HEK293 (cell line): ENCODE measurements around the gene RFK.

Experiments
- GLIS2 ChIP-seq: fragments of 450-650 bp; formaldehyde crosslinking; IDR thresholded peaks from 2 replicates; pipeline ENCODE4 v1.5.1; 2016; ENCODE audit warnings: missing biosample characterization, missing genetic modification characterization
- TRIM28 ChIP-seq: IDR thresholded peaks from 2 replicates; pipeline ENCODE4 v1.6.1; 2011; ENCODE audit warnings: low read length, control low read depth, borderline replicate concordance
- ZBTB7A ChIP-seq: fragments of 450-650 bp; formaldehyde crosslinking; IDR thresholded peaks from 2 replicates; pipeline ENCODE4 v1.5.1; 2016; ENCODE audit warnings: low read depth, missing biosample characterization, missing genetic modification characterization
- ZIC2 ChIP-seq: fragments of 450-650 bp; formaldehyde crosslinking; IDR thresholded peaks from 2 replicates; pipeline ENCODE4 v1.5.1; 2016; ENCODE audit warnings: missing biosample characterization, missing genetic modification characterization
- ZNF10 ChIP-seq: fragments of 450-650 bp; formaldehyde crosslinking; IDR thresholded peaks from 2 replicates; pipeline ENCODE4 v1.5.1; 2017; ENCODE audit warnings: missing biosample characterization, missing genetic modification characterization
- ZNF366 ChIP-seq: fragments of 450-650 bp; formaldehyde crosslinking; conservative IDR thresholded peaks from 2 replicates; pipeline ENCODE4 v1.5.1; 2016; ENCODE audit warnings: missing biosample characterization, missing genetic modification characterization
- ZNF426 ChIP-seq: fragments of 450-650 bp; formaldehyde crosslinking; IDR thresholded peaks from 2 replicates; pipeline ENCODE4 v1.5.1; 2017; ENCODE audit warnings: missing biosample characterization, missing genetic modification characterization, mild to moderate bottlenecking, inconsistent platforms, moderate library complexity
- ZNF510 ChIP-seq: fragments of 450-650 bp; formaldehyde crosslinking; IDR thresholded peaks from 2 replicates; pipeline ENCODE4 v1.5.1; 2018; ENCODE audit warnings: mild to moderate bottlenecking, missing genetic modification characterization, missing biosample characterization; ENCODE audit not compliant: insufficient replicate concordance
- ZNF610 ChIP-seq: fragments of 450-650 bp; formaldehyde crosslinking; IDR thresholded peaks from 2 replicates; pipeline ENCODE4 v1.5.1; 2016; ENCODE audit warnings: missing biosample characterization, missing genetic modification characterization, borderline replicate concordance
- ZNF768 ChIP-seq: fragments of 450-650 bp; formaldehyde crosslinking; IDR thresholded peaks from 2 replicates; pipeline ENCODE4 v1.5.1; 2018; ENCODE audit warnings: missing biosample characterization, mild to moderate bottlenecking, missing genetic modification characterization
- ZNF791 ChIP-seq: fragments of 450-650 bp; formaldehyde crosslinking; IDR thresholded peaks from 2 replicates; pipeline ENCODE4 v1.5.1; 2016; ENCODE audit warnings: missing biosample characterization, missing genetic modification characterization
- TF ChIP-seq, protein P1 (sequence below): fragments of 450-650 bp; formaldehyde crosslinking; IDR thresholded peaks from 2 replicates; pipeline ENCODE4 v1.5.1; 2017; ENCODE audit warnings: missing biosample characterization, missing genetic modification characterization
- TF ChIP-seq, protein P2 (sequence below): fragments of 450-650 bp; formaldehyde crosslinking; IDR thresholded peaks from 2 replicates; pipeline ENCODE4 v1.5.1; 2016; ENCODE audit warnings: missing biosample characterization, missing genetic modification characterization
- TF ChIP-seq, protein P3 (sequence below): fragments of 450-650 bp; formaldehyde crosslinking; conservative IDR thresholded peaks from 2 replicates; pipeline ENCODE4 v1.5.1; 2016; ENCODE audit warnings: low read depth, missing biosample characterization, missing genetic modification characterization
- TF ChIP-seq, protein P4 (sequence below): fragments of 450-650 bp; formaldehyde crosslinking; IDR thresholded peaks from 2 replicates; pipeline ENCODE4 v1.5.1; 2016; ENCODE audit warnings: missing biosample characterization, missing genetic modification characterization
- TF ChIP-seq, protein P5 (sequence below): fragments of 450-650 bp; formaldehyde crosslinking; IDR thresholded peaks from 2 replicates; pipeline ENCODE4 v1.5.1; 2017; ENCODE audit warnings: missing biosample characterization, missing genetic modification characterization
- TF ChIP-seq, protein P6 (sequence below): fragments of 450-650 bp; formaldehyde crosslinking; IDR thresholded peaks from 2 replicates; pipeline ENCODE4 v1.5.1; 2016; ENCODE audit warnings: missing biosample characterization, missing genetic modification characterization
- TF ChIP-seq, protein P7 (sequence below): sonication (generic); formaldehyde crosslinking; IDR thresholded peaks from 2 replicates; pipeline ENCODE4 v1.8.1; 2022; ENCODE audit warnings: mild to moderate bottlenecking, moderate library complexity, missing genetic modification reagents

Gene RFK

DNA sequence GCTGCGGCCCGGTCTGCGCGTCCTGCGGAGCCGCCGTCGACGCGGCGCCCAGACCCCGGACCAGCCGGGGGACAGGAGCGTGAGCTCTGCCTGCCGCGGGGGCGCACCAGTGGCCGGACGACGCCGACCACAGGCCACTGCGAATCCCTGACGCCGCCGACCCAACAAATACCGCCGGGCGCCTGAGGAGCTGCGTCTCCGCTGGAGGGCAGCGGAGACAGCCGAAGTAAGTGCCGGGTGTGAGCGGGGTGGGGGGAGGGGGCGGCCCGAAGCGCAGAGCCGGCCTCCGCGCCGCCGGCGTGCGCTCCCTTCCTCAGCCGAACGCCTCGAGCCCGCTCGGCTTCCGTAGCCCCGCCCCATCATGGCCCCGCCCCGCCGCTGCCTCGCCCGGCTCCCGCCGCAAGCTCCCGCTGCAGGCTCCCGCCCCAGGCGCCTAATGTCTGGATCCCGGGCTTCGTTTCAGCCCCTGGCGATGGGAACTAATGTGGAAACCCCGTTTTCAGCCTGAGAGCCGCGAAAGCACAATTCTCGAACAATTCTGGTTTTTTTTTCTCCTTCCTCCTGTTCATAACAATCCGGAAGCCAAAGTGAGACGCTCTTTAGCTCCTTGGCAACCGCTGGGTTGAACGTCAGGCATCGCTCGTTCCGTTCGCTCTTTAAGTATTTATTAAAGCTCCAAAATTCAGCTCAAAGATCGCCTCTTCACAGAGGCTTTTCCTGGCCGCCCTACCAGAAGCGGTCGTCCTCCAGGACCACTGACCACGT lies at the start of gene RFK (continued):
- TF ChIP-seq, protein P1, sequence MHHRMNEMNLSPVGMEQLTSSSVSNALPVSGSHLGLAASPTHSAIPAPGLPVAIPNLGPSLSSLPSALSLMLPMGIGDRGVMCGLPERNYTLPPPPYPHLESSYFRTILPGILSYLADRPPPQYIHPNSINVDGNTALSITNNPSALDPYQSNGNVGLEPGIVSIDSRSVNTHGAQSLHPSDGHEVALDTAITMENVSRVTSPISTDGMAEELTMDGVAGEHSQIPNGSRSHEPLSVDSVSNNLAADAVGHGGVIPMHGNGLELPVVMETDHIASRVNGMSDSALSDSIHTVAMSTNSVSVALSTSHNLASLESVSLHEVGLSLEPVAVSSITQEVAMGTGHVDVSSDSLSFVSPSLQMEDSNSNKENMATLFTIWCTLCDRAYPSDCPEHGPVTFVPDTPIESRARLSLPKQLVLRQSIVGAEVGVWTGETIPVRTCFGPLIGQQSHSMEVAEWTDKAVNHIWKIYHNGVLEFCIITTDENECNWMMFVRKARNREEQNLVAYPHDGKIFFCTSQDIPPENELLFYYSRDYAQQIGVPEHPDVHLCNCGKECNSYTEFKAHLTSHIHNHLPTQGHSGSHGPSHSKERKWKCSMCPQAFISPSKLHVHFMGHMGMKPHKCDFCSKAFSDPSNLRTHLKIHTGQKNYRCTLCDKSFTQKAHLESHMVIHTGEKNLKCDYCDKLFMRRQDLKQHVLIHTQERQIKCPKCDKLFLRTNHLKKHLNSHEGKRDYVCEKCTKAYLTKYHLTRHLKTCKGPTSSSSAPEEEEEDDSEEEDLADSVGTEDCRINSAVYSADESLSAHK, result no peak
- TF ChIP-seq, protein P2, sequence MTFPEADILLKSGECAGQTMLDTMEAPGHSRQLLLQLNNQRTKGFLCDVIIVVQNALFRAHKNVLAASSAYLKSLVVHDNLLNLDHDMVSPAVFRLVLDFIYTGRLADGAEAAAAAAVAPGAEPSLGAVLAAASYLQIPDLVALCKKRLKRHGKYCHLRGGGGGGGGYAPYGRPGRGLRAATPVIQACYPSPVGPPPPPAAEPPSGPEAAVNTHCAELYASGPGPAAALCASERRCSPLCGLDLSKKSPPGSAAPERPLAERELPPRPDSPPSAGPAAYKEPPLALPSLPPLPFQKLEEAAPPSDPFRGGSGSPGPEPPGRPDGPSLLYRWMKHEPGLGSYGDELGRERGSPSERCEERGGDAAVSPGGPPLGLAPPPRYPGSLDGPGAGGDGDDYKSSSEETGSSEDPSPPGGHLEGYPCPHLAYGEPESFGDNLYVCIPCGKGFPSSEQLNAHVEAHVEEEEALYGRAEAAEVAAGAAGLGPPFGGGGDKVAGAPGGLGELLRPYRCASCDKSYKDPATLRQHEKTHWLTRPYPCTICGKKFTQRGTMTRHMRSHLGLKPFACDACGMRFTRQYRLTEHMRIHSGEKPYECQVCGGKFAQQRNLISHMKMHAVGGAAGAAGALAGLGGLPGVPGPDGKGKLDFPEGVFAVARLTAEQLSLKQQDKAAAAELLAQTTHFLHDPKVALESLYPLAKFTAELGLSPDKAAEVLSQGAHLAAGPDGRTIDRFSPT, result no peak
- TF ChIP-seq, protein P3, sequence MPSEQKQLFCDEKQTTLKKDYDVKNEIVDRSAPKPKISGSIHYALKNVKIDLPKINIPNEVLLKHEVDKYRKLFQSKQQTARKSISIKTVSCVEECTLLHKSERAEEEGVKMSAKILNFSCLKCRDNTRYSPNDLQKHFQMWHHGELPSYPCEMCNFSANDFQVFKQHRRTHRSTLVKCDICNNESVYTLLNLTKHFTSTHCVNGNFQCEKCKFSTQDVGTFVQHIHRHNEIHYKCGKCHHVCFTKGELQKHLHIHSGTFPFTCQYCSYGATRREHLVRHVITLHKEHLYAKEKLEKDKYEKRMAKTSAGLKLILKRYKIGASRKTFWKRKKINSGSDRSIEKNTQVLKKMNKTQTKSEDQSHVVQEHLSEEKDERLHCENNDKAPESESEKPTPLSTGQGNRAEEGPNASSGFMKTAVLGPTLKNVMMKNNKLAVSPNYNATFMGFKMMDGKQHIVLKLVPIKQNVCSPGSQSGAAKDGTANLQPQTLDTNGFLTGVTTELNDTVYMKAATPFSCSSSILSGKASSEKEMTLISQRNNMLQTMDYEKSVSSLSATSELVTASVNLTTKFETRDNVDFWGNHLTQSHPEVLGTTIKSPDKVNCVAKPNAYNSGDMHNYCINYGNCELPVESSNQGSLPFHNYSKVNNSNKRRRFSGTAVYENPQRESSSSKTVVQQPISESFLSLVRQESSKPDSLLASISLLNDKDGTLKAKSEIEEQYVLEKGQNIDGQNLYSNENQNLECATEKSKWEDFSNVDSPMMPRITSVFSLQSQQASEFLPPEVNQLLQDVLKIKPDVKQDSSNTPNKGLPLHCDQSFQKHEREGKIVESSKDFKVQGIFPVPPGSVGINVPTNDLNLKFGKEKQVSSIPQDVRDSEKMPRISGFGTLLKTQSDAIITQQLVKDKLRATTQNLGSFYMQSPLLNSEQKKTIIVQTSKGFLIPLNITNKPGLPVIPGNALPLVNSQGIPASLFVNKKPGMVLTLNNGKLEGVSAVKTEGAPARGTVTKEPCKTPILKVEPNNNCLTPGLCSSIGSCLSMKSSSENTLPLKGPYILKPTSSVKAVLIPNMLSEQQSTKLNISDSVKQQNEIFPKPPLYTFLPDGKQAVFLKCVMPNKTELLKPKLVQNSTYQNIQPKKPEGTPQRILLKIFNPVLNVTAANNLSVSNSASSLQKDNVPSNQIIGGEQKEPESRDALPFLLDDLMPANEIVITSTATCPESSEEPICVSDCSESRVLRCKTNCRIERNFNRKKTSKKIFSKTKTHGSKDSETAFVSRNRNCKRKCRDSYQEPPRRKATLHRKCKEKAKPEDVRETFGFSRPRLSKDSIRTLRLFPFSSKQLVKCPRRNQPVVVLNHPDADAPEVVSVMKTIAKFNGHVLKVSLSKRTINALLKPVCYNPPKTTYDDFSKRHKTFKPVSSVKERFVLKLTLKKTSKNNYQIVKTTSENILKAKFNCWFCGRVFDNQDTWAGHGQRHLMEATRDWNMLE (tag by site-specific recombination), result no peak
- TF ChIP-seq ZNF366 (tag by site-specific recombination) (no peak), ZNF10 (tag by site-specific recombination) (no peak), ZBTB7A (tag by site-specific recombination) (no peak), ZNF610 (tag by site-specific recombination) (no peak), ZNF510 (tag by site-specific recombination) (no peak), ZNF791 (tag by site-specific recombination) (no peak), ZNF426 (tag by site-specific recombination) (no peak), GLIS2 (tag by site-specific recombination) (peak; percentile 55), TRIM28 (no peak; the same call in 1 of the 2 replicates), ZNF768 (tag by site-specific recombination) (no peak), ZIC2 (tag by site-specific recombination) (no peak)
- TF ChIP-seq, protein P4, sequence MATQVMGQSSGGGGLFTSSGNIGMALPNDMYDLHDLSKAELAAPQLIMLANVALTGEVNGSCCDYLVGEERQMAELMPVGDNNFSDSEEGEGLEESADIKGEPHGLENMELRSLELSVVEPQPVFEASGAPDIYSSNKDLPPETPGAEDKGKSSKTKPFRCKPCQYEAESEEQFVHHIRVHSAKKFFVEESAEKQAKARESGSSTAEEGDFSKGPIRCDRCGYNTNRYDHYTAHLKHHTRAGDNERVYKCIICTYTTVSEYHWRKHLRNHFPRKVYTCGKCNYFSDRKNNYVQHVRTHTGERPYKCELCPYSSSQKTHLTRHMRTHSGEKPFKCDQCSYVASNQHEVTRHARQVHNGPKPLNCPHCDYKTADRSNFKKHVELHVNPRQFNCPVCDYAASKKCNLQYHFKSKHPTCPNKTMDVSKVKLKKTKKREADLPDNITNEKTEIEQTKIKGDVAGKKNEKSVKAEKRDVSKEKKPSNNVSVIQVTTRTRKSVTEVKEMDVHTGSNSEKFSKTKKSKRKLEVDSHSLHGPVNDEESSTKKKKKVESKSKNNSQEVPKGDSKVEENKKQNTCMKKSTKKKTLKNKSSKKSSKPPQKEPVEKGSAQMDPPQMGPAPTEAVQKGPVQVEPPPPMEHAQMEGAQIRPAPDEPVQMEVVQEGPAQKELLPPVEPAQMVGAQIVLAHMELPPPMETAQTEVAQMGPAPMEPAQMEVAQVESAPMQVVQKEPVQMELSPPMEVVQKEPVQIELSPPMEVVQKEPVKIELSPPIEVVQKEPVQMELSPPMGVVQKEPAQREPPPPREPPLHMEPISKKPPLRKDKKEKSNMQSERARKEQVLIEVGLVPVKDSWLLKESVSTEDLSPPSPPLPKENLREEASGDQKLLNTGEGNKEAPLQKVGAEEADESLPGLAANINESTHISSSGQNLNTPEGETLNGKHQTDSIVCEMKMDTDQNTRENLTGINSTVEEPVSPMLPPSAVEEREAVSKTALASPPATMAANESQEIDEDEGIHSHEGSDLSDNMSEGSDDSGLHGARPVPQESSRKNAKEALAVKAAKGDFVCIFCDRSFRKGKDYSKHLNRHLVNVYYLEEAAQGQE, result 0 out of 2 replicates have a peak, but pooled peaks have one; percentile 22
- TF ChIP-seq, protein P5, sequence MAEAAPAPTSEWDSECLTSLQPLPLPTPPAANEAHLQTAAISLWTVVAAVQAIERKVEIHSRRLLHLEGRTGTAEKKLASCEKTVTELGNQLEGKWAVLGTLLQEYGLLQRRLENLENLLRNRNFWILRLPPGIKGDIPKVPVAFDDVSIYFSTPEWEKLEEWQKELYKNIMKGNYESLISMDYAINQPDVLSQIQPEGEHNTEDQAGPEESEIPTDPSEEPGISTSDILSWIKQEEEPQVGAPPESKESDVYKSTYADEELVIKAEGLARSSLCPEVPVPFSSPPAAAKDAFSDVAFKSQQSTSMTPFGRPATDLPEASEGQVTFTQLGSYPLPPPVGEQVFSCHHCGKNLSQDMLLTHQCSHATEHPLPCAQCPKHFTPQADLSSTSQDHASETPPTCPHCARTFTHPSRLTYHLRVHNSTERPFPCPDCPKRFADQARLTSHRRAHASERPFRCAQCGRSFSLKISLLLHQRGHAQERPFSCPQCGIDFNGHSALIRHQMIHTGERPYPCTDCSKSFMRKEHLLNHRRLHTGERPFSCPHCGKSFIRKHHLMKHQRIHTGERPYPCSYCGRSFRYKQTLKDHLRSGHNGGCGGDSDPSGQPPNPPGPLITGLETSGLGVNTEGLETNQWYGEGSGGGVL (tag by site-specific recombination), result 0 out of 2 replicates have a peak, but pooled peaks have one; percentile 12
- TF ChIP-seq, protein P6, sequence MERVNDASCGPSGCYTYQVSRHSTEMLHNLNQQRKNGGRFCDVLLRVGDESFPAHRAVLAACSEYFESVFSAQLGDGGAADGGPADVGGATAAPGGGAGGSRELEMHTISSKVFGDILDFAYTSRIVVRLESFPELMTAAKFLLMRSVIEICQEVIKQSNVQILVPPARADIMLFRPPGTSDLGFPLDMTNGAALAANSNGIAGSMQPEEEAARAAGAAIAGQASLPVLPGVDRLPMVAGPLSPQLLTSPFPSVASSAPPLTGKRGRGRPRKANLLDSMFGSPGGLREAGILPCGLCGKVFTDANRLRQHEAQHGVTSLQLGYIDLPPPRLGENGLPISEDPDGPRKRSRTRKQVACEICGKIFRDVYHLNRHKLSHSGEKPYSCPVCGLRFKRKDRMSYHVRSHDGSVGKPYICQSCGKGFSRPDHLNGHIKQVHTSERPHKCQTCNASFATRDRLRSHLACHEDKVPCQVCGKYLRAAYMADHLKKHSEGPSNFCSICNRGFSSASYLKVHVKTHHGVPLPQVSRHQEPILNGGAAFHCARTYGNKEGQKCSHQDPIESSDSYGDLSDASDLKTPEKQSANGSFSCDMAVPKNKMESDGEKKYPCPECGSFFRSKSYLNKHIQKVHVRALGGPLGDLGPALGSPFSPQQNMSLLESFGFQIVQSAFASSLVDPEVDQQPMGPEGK, result peak; percentile 71; the same call in 1 of the 2 replicates
- TF ChIP-seq, protein P7, sequence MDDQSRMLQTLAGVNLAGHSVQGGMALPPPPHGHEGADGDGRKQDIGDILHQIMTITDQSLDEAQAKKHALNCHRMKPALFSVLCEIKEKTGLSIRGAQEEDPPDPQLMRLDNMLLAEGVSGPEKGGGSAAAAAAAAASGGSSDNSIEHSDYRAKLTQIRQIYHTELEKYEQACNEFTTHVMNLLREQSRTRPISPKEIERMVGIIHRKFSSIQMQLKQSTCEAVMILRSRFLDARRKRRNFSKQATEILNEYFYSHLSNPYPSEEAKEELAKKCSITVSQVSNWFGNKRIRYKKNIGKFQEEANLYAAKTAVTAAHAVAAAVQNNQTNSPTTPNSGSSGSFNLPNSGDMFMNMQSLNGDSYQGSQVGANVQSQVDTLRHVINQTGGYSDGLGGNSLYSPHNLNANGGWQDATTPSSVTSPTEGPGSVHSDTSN (CRISPR knock-in tag), result no peak
